Ramos (cell line): ENCODE data around the gene ZMYND11.
"Not testable (repeated sequence)": the region's sequence is repeated elsewhere in the genome, so short reads cannot be mapped to it uniquely, and the experiment has no call there.

Experiments
- in situ Hi-C: fragments of 300-500 bp; cut with MboI; formaldehyde crosslinking; loops from one replicate; pipeline ENCODE4 v1.14.3; 2022; ENCODE audit warnings: low sequenced_read_pairs; ENCODE audit not compliant: unreplicated experiment

The ZMYND11 gene

GRCh38 chr10:278707-279106 is 143.5 kb downstream of the ZMYND11 start:
- in situ Hi-C loops = no loop called here

- in situ Hi-C loops = no loop called here
Observed at GRCh38 chr10:279232-279631, 144.0 kb downstream of the ZMYND11 start.

GRCh38 chr10:279655-280054 is 144.4 kb downstream of the ZMYND11 start:
- in situ Hi-C loops = no loop called here

- in situ Hi-C loops = no loop called here
Observed at GRCh38 chr10:282294-283139, 147.3 kb downstream of the ZMYND11 start.

- in situ Hi-C loops = no loop called here
Observed at GRCh38 chr10:283140-283479, 147.9 kb downstream of the ZMYND11 start.

GRCh38 chr10:283916-284356 is 148.7 kb downstream of the ZMYND11 start:
- in situ Hi-C loops = no loop called here

- in situ Hi-C loops = no loop called here
Observed at GRCh38 chr10:285216-285615, 150.0 kb downstream of the ZMYND11 start.

GRCh38 chr10:287026-287709 is 151.9 kb downstream of the ZMYND11 start:
- in situ Hi-C loops = no loop called here

GRCh38 chr10:287814-288213 is 152.6 kb downstream of the ZMYND11 start:
- in situ Hi-C loops = no loop called here

GRCh38 chr10:288316-289200 is 153.3 kb downstream of the ZMYND11 start:
- in situ Hi-C loops = no loop called here

GRCh38 chr10:289581-289980 is 154.3 kb downstream of the ZMYND11 start:
- in situ Hi-C loops = no loop called here

- in situ Hi-C loops = no loop called here
Observed at GRCh38 chr10:290026-290725, 154.9 kb downstream of the ZMYND11 start.

- in situ Hi-C loops = no loop called here
Observed at GRCh38 chr10:293636-294035, 158.4 kb downstream of the ZMYND11 start.

GRCh38 chr10:297567-297966 is 162.3 kb downstream of the ZMYND11 start:
- in situ Hi-C loops = no loop called here

GRCh38 chr10:298033-298432 is 162.8 kb downstream of the ZMYND11 start:
- in situ Hi-C loops = no loop called here

GRCh38 chr10:299512-299911 is 164.3 kb downstream of the ZMYND11 start:
- in situ Hi-C loops = no loop called here

GRCh38 chr10:299969-300368 is 164.7 kb downstream of the ZMYND11 start:
- in situ Hi-C loops = no loop called here

GRCh38 chr10:300580-300979 is 165.3 kb downstream of the ZMYND11 start:
- in situ Hi-C loops = not testable (repeated sequence)

- in situ Hi-C loops = no loop called here
Observed at GRCh38 chr10:301536-301935, 166.3 kb downstream of the ZMYND11 start.
